GM19468 (cell line): ENCODE measurements around the gene XBP1.
A peak's percentile ranks its signal among the peaks of the same experiment; 100 is the strongest.
"Not testable (repeated sequence)": the region's sequence is repeated elsewhere in the genome, so short reads cannot be mapped to it uniquely, and the experiment has no call there.

Source experiments
- ATAC-seq: cut with Tn5 transposase; IDR thresholded peaks from one replicate; pipeline ENCODE4 v1.9.1; 2021; ENCODE audit warnings: mild to moderate bottlenecking, moderate library complexity, moderate number of reproducible peaks; ENCODE audit not compliant: unreplicated experiment; ENCODE audit errors: extremely low read depth

XBP1 gene

GRCh38 chr22:28793976-28794584, 6.3 kb downstream of the XBP1 start:
- ATAC-seq, result no peak

- ATAC-seq, result no peak
These were observed 7.6 kb downstream of the XBP1 start for GRCh38 chr22:28792491-28793383.

GRCh38 chr22:28791841-28792490, 8.4 kb downstream of the XBP1 start:
- ATAC-seq, result no peak

- no peak for ATAC-seq
These were observed 9.2 kb downstream of the XBP1 start for GRCh38 chr22:28791124-28791523.

- ATAC-seq, result no peak
These were observed 11.8 kb downstream of the XBP1 start for GRCh38 chr22:28788601-28789000.

- ATAC-seq, result no peak
These were observed 16.3 kb downstream of the XBP1 start for GRCh38 chr22:28783786-28784671.

- ATAC-seq, result no peak
These were observed 20.1 kb downstream of the XBP1 start for GRCh38 chr22:28780296-28780695.

GRCh38 chr22:28779833-28780232, 20.5 kb downstream of the XBP1 start:
- ATAC-seq, result no peak

GRCh38 chr22:28774378-28774777, 26.0 kb downstream of the XBP1 start:
- no peak for ATAC-seq

GRCh38 chr22:28773461-28773867, 26.9 kb downstream of the XBP1 start:
- no peak for ATAC-seq

- ATAC-seq, result peak; percentile 93
These were observed 27.5 kb downstream of the XBP1 start, which contains the start of gene CCDC117 for GRCh38 chr22:28772633-28773460. Gene CCDC117, plus strand, starts transcription at chr22:28772695. Its CDS starts 155 bp downstream, at chr22:28772850.

GRCh38 chr22:28771195-28771791, 29.1 kb downstream of the XBP1 start:
- ATAC-seq, result no peak

- ATAC-seq, result no peak
These were observed 30.8 kb downstream of the XBP1 start for GRCh38 chr22:28769394-28770085.

- no peak for ATAC-seq
These were observed 31.5 kb downstream of the XBP1 start for GRCh38 chr22:28768701-28769393.

GRCh38 chr22:28766628-28767027, 33.7 kb downstream of the XBP1 start:
- no peak for ATAC-seq

- ATAC-seq, result not testable (repeated sequence)
These were observed 38.4 kb downstream of the XBP1 start for GRCh38 chr22:28762000-28762399.

- no peak for ATAC-seq
These were observed 39.0 kb downstream of the XBP1 start for GRCh38 chr22:28761449-28761755.
